ENCODE data around the gene DBN1. TPM values are rescaled to one million over a fixed set of nuclear protein-coding genes. Genes with fewer than 3 reads are reported as not detected.

The DBN1 gene
- 21.8 TPM for total RNA-seq
- long read RNA-seq, transcript DBN1-202 (14 exons, 2,995 nt), result major isoform, 38 of 57 reads
- long read RNA-seq, partial matches to known transcripts, result 7 of 57 reads
- long read RNA-seq, other reads (novel, unspliced or antisense), result 11 of 57 reads

- peak within 1 kb of the TSS; percentile 92 for H3K27ac ChIP-seq (replicated peaks)
- no peaks in the 10 kb centered on the region for H3K9me3 ChIP-seq (replicated peaks)
- DNase-seq, result peak; percentile 63
- H3K4me3 ChIP-seq, result peak within 1 kb of the TSS; percentile 79
- H3K4me1 ChIP-seq, result peaks cover 77% of the 10 kb centered on the region
- peaks cover 89% of the 10 kb centered on the region for H3K27me3 ChIP-seq (ENCODE audit: low read depth)
- no peaks in the 10 kb centered on the region for H3K36me3 ChIP-seq
- intact Hi-C loops (cut with micrococcal nuclease), result no loop called here
- no peak for TF ChIP-seq CTCF (IDR thresholded peaks at IDR 0.05; ENCODE audit: borderline replicate concordance)
Measured at GRCh38 chr5:177473443-177474001, at the start of gene DBN1. Gene DBN1 (minus strand): TSS chr5:177473634. CDS start chr5:177473521, 113 bp downstream.

DNA sequence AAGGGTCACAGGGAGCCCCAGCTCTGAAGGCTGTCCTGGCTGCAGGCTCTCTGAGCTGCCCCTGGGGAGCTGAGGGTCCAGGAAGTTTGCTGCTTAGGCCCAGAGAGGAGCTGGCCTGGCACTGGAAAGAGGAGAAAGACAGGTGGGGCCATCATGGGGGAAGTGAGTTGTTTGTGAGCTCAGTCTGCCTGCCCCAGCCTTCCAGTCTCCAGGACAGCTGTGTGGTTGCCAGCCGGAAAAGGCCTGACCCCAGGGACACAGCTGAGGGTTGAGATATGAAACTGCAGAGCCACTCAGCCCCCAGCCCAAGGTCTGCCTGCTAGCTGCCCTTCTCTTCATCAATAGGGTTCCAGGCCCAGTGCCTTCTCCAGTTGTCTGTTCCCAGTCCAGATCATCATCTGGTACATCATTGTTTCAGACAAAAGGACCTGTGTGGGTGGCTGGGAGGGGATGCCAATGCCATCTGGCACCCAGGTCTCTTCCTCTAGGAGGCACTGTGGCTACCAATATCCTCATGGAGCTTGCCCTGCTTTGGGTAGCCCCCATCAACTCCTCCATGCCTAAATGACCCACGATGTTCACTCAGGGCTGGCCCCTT, 47.6 kb upstream of the DBN1 start:
- H3K27ac ChIP-seq (replicated peaks), result no peak overlapping the region
- H3K36me3 ChIP-seq, result peaks cover 66% of the 10 kb centered on the region
- no peaks in the 10 kb centered on the region for H3K9me3 ChIP-seq (replicated peaks)
- intact Hi-C loops (cut with micrococcal nuclease), result no loop called here
- peaks cover 33% of the 10 kb centered on the region for H3K4me1 ChIP-seq
- H3K4me3 ChIP-seq, result no peak overlapping the region
- no peak for TF ChIP-seq CTCF (IDR thresholded peaks at IDR 0.05; ENCODE audit: borderline replicate concordance)
- DNase-seq, result no peak
- H3K27me3 ChIP-seq (ENCODE audit: low read depth), result no peaks in the 10 kb centered on the region

GRCh38 chr5:177520271-177520670, 46.8 kb upstream of the DBN1 start:
- H3K4me3 ChIP-seq, result no peak overlapping the region
- no peaks in the 10 kb centered on the region for H3K9me3 ChIP-seq (replicated peaks)
- H3K27me3 ChIP-seq (ENCODE audit: low read depth), result no peaks in the 10 kb centered on the region
- no peak overlapping the region for H3K27ac ChIP-seq (replicated peaks)
- peaks cover 66% of the 10 kb centered on the region for H3K36me3 ChIP-seq
- DNase-seq, result no peak
- no peak for TF ChIP-seq CTCF (IDR thresholded peaks at IDR 0.05; ENCODE audit: borderline replicate concordance)
- intact Hi-C loops (cut with micrococcal nuclease), result no loop called here
- peaks cover 36% of the 10 kb centered on the region for H3K4me1 ChIP-seq

DNA sequence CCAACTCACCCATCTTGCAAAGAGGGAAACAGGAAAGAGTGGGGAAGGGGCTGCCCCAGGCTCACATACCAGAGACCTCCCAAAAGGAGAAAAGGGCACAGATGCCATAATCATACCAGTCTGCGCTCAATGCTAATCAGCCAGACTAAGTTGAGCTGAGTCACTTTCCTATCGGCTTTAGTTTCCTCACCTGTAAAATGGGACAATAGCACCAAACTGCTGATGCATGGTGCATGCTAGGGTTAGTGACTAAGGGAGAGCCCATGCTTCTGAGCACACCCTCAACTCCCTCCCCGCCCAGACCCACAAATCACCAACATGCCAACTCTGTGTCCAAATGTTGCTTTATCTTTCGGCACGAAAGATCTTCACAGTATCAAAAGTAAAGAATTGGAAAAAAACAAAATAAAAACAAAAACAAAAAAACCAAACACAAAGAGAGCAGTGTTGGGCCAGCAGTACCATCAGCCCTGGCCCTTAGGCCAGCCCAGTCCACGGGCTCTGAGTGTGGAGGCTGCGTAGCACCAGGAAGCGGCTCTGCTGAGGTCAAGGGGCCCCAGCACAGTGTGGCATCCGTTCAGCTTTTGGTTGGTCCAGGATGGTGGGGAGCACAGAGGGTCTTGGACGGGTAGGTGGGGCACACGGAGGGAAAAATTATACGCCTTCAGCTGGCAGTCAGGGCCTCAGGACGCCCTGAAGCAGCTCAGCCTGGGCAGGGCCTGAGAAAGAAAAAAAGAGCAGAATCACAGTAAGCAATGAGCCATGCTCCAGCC, 46.2 kb upstream of the DBN1 start:
- DNase-seq, result no peak
- intact Hi-C loops (cut with micrococcal nuclease), result no loop called here
- Histone ChIP-seq H3K27ac (replicated peaks) (no peak overlapping the region), H3K36me3 (peaks cover 66% of the 10 kb centered on the region), H3K9me3 (replicated peaks) (no peaks in the 10 kb centered on the region), H3K4me3 (no peak overlapping the region), H3K27me3 (ENCODE audit: low read depth) (no peaks in the 10 kb centered on the region), H3K4me1 (peaks cover 36% of the 10 kb centered on the region)
- TF ChIP-seq CTCF (IDR thresholded peaks at IDR 0.05; ENCODE audit: borderline replicate concordance), result no peak

DNA sequence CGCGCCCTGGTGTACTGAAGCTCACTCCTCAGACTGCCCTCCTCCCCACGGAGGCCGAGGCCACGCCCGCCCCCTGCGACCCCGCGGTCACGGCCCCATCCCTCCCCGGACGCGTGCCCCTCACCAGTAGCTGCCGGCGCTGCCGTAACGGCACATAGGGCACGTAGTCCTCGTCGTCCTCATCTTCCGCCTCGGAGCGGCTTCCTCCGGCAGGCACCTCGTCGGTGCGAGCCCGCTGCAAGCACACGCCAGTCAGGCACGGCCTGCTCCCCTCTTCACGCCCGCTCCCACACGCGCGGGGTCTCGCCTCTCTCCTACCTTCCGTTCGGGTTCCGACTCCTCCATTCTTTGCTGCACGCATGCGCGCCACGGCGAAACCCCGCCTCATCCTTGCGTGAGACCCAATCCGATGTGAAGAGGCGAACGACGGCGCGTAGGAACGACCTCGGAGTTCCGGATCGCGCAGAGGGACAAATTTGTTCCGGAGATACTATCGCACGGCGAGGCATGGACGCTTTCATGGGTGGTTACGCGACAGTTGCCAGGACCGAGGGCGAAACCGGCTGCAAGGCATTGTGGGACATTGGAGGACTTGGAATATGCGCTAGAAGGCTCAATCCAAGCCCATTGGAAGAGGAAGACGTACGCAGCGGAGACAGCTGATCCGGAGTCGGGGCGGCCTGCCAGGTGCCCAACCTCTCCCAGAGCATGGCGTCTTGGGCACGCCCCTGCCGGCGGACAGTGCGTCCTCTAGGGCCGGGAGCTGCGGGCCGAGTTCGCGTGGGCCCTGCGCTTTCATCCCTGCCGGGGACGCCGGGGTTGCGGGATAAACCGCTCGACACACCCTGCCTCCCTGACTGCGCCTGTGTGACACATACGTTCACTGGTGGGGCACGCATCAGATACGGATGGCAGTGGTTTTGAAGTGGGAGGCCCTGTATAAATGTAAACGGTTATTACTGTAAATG, 43.5 kb upstream of the DBN1 start, which contains the start of gene DDX41:
Gene DDX41 (minus strand): TSS at position 361 of the 968 bp plus-strand sequence. CDS start 16 bp downstream, at position 345.
- peak; percentile 23 for TF ChIP-seq CTCF (IDR thresholded peaks at IDR 0.05; ENCODE audit: borderline replicate concordance)
- Histone ChIP-seq H3K27me3 (ENCODE audit: low read depth) (no peaks in the 10 kb centered on the region), H3K4me1 (peaks cover 37% of the 10 kb centered on the region), H3K4me3 (peak within 1 kb of the TSS; percentile 96), H3K27ac (replicated peaks) (peak within 1 kb of the TSS; percentile 91), H3K9me3 (replicated peaks) (no peaks in the 10 kb centered on the region), H3K36me3 (peaks cover 70% of the 10 kb centered on the region)
- intact Hi-C loops (cut with micrococcal nuclease), result no loop called here
- DNase-seq, result peak; percentile 98
